ENCODE data around the gene JMJD1C. TPM values are rescaled to one million over a fixed set of nuclear protein-coding genes. Genes with fewer than 3 reads are reported as not detected.
A peak's percentile ranks its signal among the peaks of the same experiment; 100 is the strongest.

The JMJD1C gene
- total and polyA plus RNA-seq, 9 donors = 45.4 to 140 (median 78.2) TPM

GRCh38 chr10:63209705-63210104 is 256.1 kb downstream of the JMJD1C start:
- TF ChIP-seq EP300 (IDR thresholded peaks at IDR 0.05) (no peak), POLR2A (IDR thresholded peaks at IDR 0.05) (no peak)
- TF ChIP-seq, protein P1, sequence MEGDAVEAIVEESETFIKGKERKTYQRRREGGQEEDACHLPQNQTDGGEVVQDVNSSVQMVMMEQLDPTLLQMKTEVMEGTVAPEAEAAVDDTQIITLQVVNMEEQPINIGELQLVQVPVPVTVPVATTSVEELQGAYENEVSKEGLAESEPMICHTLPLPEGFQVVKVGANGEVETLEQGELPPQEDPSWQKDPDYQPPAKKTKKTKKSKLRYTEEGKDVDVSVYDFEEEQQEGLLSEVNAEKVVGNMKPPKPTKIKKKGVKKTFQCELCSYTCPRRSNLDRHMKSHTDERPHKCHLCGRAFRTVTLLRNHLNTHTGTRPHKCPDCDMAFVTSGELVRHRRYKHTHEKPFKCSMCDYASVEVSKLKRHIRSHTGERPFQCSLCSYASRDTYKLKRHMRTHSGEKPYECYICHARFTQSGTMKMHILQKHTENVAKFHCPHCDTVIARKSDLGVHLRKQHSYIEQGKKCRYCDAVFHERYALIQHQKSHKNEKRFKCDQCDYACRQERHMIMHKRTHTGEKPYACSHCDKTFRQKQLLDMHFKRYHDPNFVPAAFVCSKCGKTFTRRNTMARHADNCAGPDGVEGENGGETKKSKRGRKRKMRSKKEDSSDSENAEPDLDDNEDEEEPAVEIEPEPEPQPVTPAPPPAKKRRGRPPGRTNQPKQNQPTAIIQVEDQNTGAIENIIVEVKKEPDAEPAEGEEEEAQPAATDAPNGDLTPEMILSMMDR (IDR thresholded peaks at IDR 0.05) = no peak
- no peaks in the 10 kb centered on the region for H3K36me3 ChIP-seq
- no peak overlapping the region for H3K27ac ChIP-seq
- no peaks in the 10 kb centered on the region for H3K27me3 ChIP-seq
- intact Hi-C loops (cut with DNase I) = loop anchor here in 3 of 4 donors (10.0 kb wide), 3 partner anchors 275 to 425 kb away; no protein-coding TSS in a partner anchor
- WGBS, 3 donors = 91 to 94% (median 94%) methylated on average over 2 of the region's 2 CpGs
- no peak for DNase-seq
- H3K9me3 ChIP-seq = no peaks in the 10 kb centered on the region
- no peak overlapping the region for H3K4me3 ChIP-seq
- peaks cover 14% of the 10 kb centered on the region for H3K4me1 ChIP-seq (ENCODE audit: insufficient read depth)

DNA sequence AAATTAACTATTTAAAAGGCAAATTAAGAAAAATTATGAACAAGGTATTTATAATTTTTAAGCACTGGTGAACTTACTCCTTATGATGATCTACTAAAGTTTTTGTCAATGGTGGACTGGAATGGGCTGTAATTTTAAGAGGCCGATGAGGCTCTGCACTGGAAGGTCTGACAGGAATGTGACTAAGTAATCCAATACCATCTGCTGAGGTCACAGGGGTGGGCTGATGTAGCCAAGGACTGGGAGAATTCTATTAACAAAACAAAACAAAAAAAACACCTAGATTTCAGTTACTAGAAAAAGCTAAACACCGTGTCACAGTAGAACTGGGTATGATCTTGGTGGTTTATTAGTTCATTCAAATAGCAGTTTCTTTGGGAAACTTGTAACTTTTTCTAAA is 256.8 kb downstream of the JMJD1C start:
- H3K27me3 ChIP-seq = no peaks in the 10 kb centered on the region
- H3K4me1 ChIP-seq (ENCODE audit: insufficient read depth) = peaks cover 14% of the 10 kb centered on the region
- intact Hi-C loops (cut with DNase I) = loop anchor here in 1 of 4 donors (10.0 kb wide), 1 partner anchor 274 kb away; no protein-coding TSS in a partner anchor
- no peak for DNase-seq
- no peak overlapping the region for H3K4me3 ChIP-seq
- WGBS, 3 donors = 58 to 70% (median 69%) methylated on average over 2 of the region's 2 CpGs
- TF ChIP-seq EP300 (IDR thresholded peaks at IDR 0.05) = no peak
- TF ChIP-seq POLR2A (IDR thresholded peaks at IDR 0.05) = no peak
- TF ChIP-seq, protein P1 (IDR thresholded peaks at IDR 0.05) = no peak
- no peaks in the 10 kb centered on the region for H3K9me3 ChIP-seq
- H3K36me3 ChIP-seq = no peaks in the 10 kb centered on the region
- no peak overlapping the region for H3K27ac ChIP-seq

GRCh38 chr10:63206997-63207811 is 258.6 kb downstream of the JMJD1C start:
- no peak overlapping the region for H3K4me3 ChIP-seq
- TF ChIP-seq EP300 (IDR thresholded peaks at IDR 0.05) (no peak), POLR2A (IDR thresholded peaks at IDR 0.05) (no peak)
- TF ChIP-seq, protein P1 (IDR thresholded peaks at IDR 0.05) = no peak
- no peaks in the 10 kb centered on the region for H3K36me3 ChIP-seq
- H3K27ac ChIP-seq = peak overlapping the region in 1 of 2 donors; percentile 44
- intact Hi-C loops (cut with DNase I) = loop anchor here in 1 of 4 donors (10.0 kb wide), 1 partner anchor 272 kb away; no protein-coding TSS in a partner anchor
- no peaks in the 10 kb centered on the region for H3K9me3 ChIP-seq
- no peaks in the 10 kb centered on the region for H3K27me3 ChIP-seq
- peaks cover 14% of the 10 kb centered on the region for H3K4me1 ChIP-seq (ENCODE audit: insufficient read depth)
- peak in 3 of 5 donors; percentile 21 to 49 (median 46) for DNase-seq
- 7 to 12% (median 7%) methylated on average over 7 of the region's 7 CpGs for WGBS, 3 donors

DNA sequence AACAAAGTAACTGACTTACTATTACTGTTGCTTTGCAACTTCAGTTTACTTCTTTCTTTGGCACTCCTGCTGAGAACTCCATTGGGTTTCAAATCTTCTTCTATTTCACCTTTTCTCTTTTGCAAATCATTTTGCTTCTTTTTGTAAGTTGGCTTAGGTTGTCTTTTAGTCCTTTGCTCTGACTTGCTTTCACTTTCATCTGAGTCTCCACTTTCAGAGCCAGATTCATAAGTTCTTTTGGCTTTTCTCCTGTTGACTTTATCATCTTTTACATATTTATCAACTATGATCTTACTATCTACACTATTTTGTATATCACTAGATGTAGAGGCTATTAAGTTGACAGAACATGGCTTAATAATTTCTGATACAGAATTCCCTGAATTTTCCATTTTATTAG is 259.2 kb downstream of the JMJD1C start:
- peak overlapping the region in 1 of 2 donors; percentile 44 for H3K27ac ChIP-seq
- H3K9me3 ChIP-seq = no peaks in the 10 kb centered on the region
- intact Hi-C loops (cut with DNase I) = loop anchor here in 1 of 4 donors (10.0 kb wide), 1 partner anchor 272 kb away; no protein-coding TSS in a partner anchor
- no peaks in the 10 kb centered on the region for H3K27me3 ChIP-seq
- no peak for DNase-seq
- H3K36me3 ChIP-seq = no peaks in the 10 kb centered on the region
- TF ChIP-seq, protein P1 (IDR thresholded peaks at IDR 0.05) = no peak
- TF ChIP-seq EP300 (IDR thresholded peaks at IDR 0.05) (no peak), POLR2A (IDR thresholded peaks at IDR 0.05) (no peak)
- no peak overlapping the region for H3K4me3 ChIP-seq
- H3K4me1 ChIP-seq (ENCODE audit: insufficient read depth) = peaks cover 14% of the 10 kb centered on the region

Data from ovary (tissue), 9 donors.